ENCODE data around the gene ATP5MG.
"Not testable (repeated sequence)": the region's sequence is repeated elsewhere in the genome, so short reads cannot be mapped to it uniquely, and the experiment has no call there.

The ATP5MG gene

GRCh38 chr11:118410055-118410745 is 8.8 kb downstream of the ATP5MG start:
- DNase-seq = no peak

- DNase-seq = peak; percentile 95
Measured at GRCh38 chr11:118411530-118411929, 10.1 kb downstream of the ATP5MG start.

DNA sequence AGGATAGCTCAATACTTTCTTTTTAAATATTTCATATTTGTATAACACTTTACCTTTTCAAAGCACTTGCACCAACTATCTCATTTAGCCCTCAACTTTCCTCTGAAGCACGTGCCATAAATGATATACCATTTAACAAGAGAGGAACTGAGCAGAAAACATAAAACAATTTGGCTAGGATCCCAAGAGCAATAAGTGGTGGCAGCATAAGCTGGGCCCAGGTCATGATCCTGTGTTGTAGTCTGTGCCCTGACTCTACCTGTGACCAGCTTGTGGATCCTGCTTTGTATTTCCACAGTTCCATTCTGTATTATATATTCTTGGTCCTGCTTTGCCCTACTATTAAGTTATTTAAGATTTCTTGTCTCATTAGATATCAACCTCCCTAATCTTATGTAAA is 11.5 kb downstream of the ATP5MG start:
- DNase-seq = no peak

DNA sequence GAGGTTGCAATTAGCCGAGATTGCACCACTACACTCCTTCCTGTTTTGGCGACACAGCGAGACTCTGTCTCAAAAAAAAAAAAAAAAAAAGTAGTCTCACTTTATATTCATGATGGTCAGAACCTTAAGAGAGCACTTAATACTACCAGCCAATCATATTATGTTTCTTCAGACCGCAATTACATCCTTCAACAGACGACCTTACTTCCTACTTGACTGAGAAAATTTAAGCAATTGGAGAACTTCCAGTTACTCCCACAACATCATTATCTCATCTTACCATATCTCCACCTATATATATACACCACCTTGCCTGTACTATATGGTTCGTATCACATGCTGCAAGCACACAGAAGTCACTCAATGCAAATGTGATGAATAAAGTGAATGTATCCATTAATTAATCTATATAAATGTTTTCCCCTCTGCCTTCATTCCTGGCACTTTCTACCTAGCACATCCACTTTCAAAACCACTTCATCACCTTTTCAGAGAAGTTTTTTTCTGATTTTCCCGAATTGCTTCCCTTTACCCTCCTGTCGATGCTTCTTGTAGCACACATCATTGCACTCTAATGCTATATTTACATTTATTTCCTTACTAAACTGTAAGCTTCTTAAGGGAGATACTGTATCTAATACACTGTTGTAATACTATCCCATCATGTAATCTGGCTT is 13.8 kb downstream of the ATP5MG start:
- DNase-seq = no peak

GRCh38 chr11:118415739-118416068 is 14.3 kb downstream of the ATP5MG start:
- DNase-seq = peak; percentile 58

GRCh38 chr11:118416900-118417299 is 15.5 kb downstream of the ATP5MG start:
- DNase-seq = not testable (repeated sequence)

- no peak for DNase-seq
Measured at GRCh38 chr11:118417801-118418200, 16.4 kb downstream of the ATP5MG start.

DNA sequence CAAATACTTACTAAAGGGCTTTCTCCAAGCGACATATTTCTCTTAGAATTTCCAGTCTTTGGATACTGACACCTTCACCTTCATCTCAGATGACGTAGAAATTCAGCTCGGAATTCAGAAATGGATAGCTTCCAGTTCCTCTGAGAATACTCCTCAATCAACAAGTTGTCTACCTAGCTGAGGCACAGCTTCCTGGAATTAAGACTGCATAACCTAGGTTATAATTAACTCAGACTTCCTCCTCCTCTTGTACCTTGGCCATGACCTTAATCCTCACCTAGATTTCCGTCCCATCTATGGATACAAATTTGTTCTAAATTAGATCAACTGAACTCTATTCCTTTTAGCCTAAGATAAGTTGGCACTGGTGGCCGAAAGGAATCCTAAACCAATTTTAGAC is 17.4 kb downstream of the ATP5MG start:
- no peak for DNase-seq

- DNase-seq = no peak
Measured at GRCh38 chr11:118427707-118428106, 26.3 kb downstream of the ATP5MG start.

DNA sequence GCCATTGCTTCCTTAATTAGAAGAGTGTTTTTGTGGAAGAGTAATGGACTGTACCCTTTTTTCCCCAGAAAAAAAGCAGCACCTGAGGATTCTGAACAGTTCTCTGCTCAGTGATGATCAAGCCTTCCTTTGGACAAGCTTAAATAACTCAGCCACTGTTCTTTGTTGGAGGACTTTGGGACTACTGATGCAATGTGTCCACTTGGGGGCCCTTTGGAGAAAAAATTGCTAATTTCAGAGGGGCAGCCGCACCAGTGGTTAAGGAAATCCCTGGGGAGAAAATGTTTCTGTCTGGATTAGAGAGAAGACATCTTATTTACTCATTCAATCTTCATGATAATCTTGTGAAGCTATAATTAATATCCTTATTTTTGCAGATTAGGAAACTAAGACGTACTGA is 29.6 kb downstream of the ATP5MG start:
- no peak for DNase-seq

DNA sequence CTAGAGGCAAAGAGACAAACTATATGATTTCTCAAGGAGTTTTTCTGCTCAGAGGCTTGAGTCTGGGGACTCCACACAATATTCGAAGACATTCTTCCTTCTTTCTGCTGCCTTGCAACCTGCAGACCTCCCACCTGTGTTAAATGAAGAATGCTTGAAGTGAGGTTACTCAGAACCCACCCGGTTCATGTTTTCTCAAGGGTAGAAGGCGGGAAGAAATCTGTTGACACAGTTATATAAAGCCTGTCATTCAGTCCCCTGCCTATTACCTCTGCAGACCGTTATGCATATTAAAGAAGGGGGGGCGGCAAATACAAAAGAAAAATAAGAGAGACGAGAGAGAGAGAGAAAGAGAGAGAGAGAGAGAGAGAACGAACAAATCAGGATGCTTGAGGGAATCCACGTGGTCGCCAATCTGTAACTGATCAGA is 32.7 kb downstream of the ATP5MG start:
- DNase-seq = peak; percentile 95

- DNase-seq = peak; percentile 89
Measured at GRCh38 chr11:118434553-118435289, 33.3 kb downstream of the ATP5MG start.

- peak; percentile 100 for DNase-seq
Measured at GRCh38 chr11:118435290-118435892, 34.0 kb downstream of the ATP5MG start.

DNA sequence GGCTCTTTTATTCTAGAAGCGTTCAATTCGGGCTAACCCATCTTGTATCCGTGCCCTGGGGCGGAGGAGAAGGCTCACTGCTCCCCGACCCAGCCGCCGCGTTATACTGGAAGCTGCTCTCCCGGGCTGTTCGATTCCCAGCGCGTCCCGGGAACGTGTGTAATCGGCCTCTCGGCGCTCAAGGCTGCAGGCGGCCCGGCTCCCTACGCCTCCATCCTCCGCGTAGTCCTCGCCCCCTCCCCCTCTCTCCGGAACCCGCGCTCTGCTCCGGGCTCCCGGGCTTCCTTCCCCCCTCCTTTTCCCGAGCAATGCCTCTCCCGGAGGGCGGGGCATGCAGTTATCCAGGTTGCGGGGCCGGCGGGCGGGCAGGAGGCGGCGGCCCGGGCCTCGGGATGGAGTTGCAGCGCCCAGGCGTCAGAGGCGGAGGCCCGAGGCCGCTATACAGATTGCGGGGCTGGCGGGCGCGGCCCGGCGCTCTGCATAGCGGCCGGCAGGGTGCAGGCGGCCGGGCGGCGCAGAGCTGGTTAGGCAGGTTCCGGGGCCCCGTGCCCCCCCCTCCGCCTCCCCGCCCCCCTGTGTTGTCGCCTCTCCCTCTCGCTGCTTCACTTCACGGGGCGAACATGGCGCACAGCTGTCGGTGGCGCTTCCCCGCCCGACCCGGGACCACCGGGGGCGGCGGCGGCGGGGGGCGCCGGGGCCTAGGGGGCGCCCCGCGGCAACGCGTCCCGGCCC is 34.7 kb downstream of the ATP5MG start, which contains the start of gene KMT2A:
Gene KMT2A, plus strand, starts transcription at position 600 of the 732 bp plus-strand sequence. Its CDS starts 21 bp downstream, at position 621.
- DNase-seq = peak; percentile 100

- no peak for DNase-seq
Measured at GRCh38 chr11:118436639-118437207, 35.3 kb downstream of the ATP5MG start.

- DNase-seq = peak; percentile 57
Measured at GRCh38 chr11:118437208-118438125, 36.1 kb downstream of the ATP5MG start.

- peak; percentile 68 for DNase-seq
Measured at GRCh38 chr11:118438314-118438931, 37.0 kb downstream of the ATP5MG start.

- no peak for DNase-seq
Measured at GRCh38 chr11:118439646-118440045, 38.2 kb downstream of the ATP5MG start.

DNA sequence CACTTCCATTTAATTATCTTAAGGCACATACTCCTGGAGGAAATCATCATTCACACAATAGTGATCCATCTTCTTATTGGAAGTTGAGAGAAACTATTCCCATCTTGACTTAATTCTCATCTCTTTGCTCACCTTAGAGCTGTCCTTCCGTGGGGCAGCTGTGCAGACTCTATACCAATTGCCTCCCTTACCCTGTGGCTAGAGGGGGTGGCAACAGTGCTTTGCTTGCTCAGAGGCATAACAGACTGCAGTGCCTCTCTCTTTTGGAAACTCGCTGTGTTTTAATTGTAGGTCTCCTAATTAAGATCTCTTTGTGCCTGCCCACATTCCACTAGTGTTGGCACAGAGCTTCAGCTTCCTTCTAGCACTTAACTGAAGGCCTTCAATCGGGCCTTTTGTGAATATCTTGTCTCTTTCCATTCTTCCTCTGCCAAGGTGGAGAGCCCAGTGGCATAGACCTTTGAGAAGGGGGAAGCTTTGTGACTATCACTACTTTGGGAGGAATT is 40.4 kb downstream of the ATP5MG start:
- no peak for DNase-seq

DNA sequence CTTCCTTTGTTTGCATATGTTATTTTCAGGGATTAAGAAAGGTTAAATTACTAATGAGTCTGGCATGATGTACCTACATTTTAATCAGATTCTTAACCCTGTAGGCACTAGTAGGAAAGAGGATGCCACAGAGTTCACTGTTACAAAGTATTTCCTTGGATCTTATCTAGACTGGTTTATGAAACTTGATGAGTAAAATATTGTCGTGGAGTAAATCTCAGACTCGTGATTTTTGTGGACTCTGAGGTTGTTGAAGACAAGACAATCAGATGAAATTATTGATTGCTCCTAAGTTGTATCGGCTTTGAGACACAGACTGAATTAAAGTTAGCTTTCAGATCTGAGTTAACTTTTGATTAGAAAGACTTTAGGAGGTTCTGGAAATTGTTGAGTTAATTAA is 40.9 kb downstream of the ATP5MG start:
- no peak for DNase-seq

All from NCI-H526 treated with DMSO at 0.1 percent for 48 hours (cell line).